RWPE1 (cell line): ENCODE measurements around the gene PER1.

ENCODE experiments used
- CTCF ChIA-PET: fragments of 350-600 bp; sonication (Branson Sonifier 250); formaldehyde crosslinking; extraction: SDS; loops from one replicate; lab custom pipeline; 2021; lab: Yijun Ruan, JAX
- POLR2A ChIA-PET: fragments of 400-600 bp; formaldehyde crosslinking; extraction: SDS; loops from one replicate; lab custom pipeline; 2020; ENCODE audit warnings: antibody characterized with exemption; ENCODE audit not compliant: low non-redundant PET; lab: Yijun Ruan, JAX
- DNase-seq: peaks from one replicate; pipeline ENCODE4 v3.0.0; 2012; ENCODE audit warnings: low spot score
- H3K27ac ChIP-seq: fragments of 450-650 bp; 2 replicates; pipeline ENCODE4 v1.5.1; 2017
- TF ChIP-seq, protein P1 (sequence below): fragments of 450-650 bp; conservative IDR thresholded peaks from 2 replicates; pipeline ENCODE4 v1.5.1; 2017; ENCODE audit warnings: low read depth, mild to moderate bottlenecking

PER1 gene

DNA sequence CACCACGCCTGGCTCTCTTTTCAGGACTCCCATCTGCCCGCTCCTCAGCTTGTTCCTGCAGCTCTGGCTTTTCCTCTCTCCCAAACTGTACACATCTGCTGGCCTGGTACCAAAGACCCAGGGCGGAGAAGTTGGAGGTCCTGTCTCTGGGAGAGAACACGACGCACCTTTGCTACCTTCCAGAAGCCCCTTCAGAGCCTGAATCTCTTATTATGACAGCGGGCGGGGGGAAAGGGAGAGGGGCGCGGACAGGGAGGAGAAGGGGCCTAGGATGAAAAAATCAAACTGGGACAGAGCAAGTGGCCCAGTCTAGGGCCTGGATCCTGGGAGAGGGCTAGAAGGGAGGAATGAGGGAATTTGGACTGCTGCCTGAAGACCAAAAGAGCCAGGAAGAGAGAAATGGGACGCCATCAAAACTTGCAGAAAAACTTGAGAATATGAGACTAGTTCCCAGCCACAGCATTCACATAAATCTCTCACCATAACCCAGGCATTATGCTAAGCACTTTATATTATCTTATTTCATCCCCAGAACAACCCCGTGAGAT lies 2.5 kb upstream of the PER1 start:
- DNase-seq: no peak
- TF ChIP-seq, protein P1, sequence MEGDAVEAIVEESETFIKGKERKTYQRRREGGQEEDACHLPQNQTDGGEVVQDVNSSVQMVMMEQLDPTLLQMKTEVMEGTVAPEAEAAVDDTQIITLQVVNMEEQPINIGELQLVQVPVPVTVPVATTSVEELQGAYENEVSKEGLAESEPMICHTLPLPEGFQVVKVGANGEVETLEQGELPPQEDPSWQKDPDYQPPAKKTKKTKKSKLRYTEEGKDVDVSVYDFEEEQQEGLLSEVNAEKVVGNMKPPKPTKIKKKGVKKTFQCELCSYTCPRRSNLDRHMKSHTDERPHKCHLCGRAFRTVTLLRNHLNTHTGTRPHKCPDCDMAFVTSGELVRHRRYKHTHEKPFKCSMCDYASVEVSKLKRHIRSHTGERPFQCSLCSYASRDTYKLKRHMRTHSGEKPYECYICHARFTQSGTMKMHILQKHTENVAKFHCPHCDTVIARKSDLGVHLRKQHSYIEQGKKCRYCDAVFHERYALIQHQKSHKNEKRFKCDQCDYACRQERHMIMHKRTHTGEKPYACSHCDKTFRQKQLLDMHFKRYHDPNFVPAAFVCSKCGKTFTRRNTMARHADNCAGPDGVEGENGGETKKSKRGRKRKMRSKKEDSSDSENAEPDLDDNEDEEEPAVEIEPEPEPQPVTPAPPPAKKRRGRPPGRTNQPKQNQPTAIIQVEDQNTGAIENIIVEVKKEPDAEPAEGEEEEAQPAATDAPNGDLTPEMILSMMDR: no peak
- ChIA-PET CTCF (no interaction called here), POLR2A (interaction anchor here (1.0 to 1.4 kb wide), 3 partner anchors 9 to 19 kb away, joined by 3 to 5 read pairs (median 3); no protein-coding TSS in a partner anchor)
- H3K27ac ChIP-seq: peak overlapping the region; percentile 98

GRCh38 chr17:8153957-8154607 lies 1.9 kb upstream of the PER1 start:
- POLR2A ChIA-PET: interaction anchor here (1.0 to 1.4 kb wide), 2 partner anchors 14 to 19 kb away, joined by 3 to 5 read pairs; no protein-coding TSS in a partner anchor
- peak overlapping the region; percentile 98 for H3K27ac ChIP-seq
- TF ChIP-seq, protein P1: no peak
- CTCF ChIA-PET: interaction anchor here (0.7 kb wide), 1 partner anchor 15 kb away, joined by 3 read pairs; no protein-coding TSS in a partner anchor
- DNase-seq: peak; percentile 92

DNA sequence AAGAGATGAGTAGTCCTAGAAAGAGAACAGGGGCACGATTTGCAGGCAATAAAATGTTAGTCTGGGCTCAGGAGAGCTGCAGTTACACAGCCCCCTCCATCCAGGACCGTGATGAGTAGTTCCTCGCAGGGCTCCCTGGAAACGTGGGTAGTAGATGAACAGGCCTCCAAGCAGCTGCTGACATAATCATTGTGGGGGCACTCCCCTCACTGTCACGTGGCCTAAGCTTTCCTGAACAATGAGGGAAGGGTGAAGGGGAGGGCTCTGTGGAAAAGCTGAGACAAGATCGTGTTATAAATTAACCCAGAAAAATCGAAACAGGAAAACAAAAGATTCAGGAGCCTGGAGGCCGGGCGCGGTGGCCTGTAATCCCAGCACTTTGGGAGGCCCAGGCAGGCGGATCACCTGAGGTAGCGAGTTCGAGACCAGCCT lies 1.3 kb upstream of the PER1 start:
- CTCF ChIA-PET: interaction anchor here (0.7 kb wide), 1 partner anchor 15 kb away, joined by 3 read pairs; no protein-coding TSS in a partner anchor
- peak; percentile 80 for DNase-seq
- POLR2A ChIA-PET: interaction anchor here (1.0 kb wide), 1 partner anchor 20 kb away, joined by 5 read pairs; no protein-coding TSS in a partner anchor
- H3K27ac ChIP-seq: peak overlapping the region; percentile 98
- TF ChIP-seq, protein P1: no peak

DNA sequence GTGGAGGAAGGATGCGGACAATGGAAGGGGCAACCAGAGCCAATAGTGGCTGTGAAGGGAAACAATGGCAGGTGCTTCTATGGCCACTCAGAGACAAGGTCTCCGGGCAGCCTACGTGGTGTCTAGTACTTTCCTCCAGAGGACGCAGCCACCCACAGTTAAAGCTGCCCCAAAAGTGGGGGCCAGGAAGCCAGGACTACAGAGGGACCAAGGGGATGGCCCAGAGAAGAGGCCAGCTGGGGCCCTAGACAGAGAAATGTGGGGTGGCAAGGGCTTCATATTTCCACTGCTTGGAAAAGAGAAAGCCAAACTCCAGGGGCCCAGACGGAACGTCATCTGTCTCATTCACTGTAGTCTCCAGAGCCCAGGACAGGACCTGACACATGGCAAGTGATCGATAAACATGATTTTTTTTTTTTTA lies 837 bp upstream of the PER1 start:
- DNase-seq: no peak
- ChIA-PET CTCF (interaction anchor here (0.7 to 1.6 kb wide), 2 partner anchors 14 kb away, joined by 3 to 9 read pairs; no protein-coding TSS in a partner anchor), POLR2A (no interaction called here)
- H3K27ac ChIP-seq: peak overlapping the region; percentile 98
- TF ChIP-seq, protein P1: no peak

GRCh38 chr17:8151641-8152111 lies 528 bp downstream of the PER1 start:
- H3K27ac ChIP-seq: peak overlapping the region; percentile 98
- DNase-seq: no peak
- TF ChIP-seq, protein P1: no peak
- POLR2A ChIA-PET: no interaction called here
- CTCF ChIA-PET: interaction anchor here (0.6 to 1.6 kb wide), 2 partner anchors 12 to 61 kb away, joined by 4 to 9 read pairs; no protein-coding TSS in a partner anchor

GRCh38 chr17:8151120-8151640 lies 1.0 kb downstream of the PER1 start:
- H3K27ac ChIP-seq: peak overlapping the region; percentile 98
- CTCF ChIA-PET: interaction anchor here (0.7 kb wide), 1 partner anchor 1012 kb away, joined by 4 read pairs; no protein-coding TSS in a partner anchor
- POLR2A ChIA-PET: interaction anchor here (0.6 kb wide), 1 partner anchor 85 kb away, joined by 3 read pairs; no protein-coding TSS in a partner anchor
- DNase-seq: no peak
- TF ChIP-seq, protein P1: no peak
